ENCODE results near the gene RRN3.
"Not testable (repeated sequence)": the region's sequence is repeated elsewhere in the genome, so short reads cannot be mapped to it uniquely, and the experiment has no call there.

Gene RRN3

DNA sequence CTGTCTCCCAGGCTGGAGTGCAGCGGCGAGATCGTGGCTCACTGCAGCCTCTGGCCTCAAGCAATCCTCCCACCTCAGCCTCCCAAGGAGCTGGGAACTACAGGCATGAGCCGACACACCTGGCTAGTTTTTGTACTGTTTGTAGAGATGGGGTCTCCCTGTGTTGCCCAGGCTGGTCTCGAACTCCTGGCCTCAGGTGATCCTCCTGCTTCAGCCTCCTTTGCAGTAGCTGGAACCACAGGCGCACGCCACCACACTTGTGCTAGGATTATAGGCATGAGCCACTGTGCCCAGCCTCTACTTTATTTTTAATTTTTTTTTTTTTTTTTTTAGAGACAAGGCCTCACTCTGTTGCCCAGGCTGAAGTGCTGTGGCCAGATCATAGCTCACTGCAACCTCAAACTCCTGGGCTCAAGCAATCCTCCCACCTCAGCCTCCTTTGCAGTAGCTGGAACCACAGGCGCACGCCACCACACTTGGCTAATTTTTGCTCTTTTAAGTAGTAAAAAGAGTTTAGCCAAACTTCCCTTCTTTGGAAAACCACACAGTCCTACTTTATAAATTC is 42.6 kb downstream of the RRN3 start:
- DNase-seq (ENCODE audit: low read depth) = no peak
- TF ChIP-seq, protein P1, sequence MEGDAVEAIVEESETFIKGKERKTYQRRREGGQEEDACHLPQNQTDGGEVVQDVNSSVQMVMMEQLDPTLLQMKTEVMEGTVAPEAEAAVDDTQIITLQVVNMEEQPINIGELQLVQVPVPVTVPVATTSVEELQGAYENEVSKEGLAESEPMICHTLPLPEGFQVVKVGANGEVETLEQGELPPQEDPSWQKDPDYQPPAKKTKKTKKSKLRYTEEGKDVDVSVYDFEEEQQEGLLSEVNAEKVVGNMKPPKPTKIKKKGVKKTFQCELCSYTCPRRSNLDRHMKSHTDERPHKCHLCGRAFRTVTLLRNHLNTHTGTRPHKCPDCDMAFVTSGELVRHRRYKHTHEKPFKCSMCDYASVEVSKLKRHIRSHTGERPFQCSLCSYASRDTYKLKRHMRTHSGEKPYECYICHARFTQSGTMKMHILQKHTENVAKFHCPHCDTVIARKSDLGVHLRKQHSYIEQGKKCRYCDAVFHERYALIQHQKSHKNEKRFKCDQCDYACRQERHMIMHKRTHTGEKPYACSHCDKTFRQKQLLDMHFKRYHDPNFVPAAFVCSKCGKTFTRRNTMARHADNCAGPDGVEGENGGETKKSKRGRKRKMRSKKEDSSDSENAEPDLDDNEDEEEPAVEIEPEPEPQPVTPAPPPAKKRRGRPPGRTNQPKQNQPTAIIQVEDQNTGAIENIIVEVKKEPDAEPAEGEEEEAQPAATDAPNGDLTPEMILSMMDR (IDR thresholded peaks at IDR 0.05; ENCODE audit: control insufficient read depth, insufficient read depth, low read depth, low read length, missing control alignments) = no peak
- no peak overlapping the region for H3K4me3 ChIP-seq (ENCODE audit: control insufficient read depth, low read depth, low read length)

DNA sequence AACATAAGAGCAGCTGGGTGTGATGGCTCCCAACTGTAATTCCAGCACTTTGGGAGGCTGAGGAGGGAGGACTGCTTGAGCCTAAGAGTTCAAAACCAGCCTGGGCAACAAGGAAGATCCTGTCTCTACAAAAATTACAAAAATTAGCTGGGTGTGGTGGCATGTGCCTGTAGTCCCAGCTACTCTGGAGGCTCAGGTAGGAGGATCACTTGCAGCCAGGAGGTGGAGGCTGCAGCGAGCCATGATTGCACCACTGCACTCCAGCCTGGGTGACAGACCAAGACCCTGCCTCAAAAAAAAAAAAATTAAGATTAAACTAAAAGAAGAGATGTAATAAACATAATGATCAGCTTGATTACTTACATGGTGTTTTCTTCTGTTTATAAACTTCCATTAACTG is 43.6 kb downstream of the RRN3 start:
- DNase-seq (ENCODE audit: low read depth); H3K4me3 ChIP-seq (ENCODE audit: control insufficient read depth, low read depth, low read length): not testable (repeated sequence)

DNA sequence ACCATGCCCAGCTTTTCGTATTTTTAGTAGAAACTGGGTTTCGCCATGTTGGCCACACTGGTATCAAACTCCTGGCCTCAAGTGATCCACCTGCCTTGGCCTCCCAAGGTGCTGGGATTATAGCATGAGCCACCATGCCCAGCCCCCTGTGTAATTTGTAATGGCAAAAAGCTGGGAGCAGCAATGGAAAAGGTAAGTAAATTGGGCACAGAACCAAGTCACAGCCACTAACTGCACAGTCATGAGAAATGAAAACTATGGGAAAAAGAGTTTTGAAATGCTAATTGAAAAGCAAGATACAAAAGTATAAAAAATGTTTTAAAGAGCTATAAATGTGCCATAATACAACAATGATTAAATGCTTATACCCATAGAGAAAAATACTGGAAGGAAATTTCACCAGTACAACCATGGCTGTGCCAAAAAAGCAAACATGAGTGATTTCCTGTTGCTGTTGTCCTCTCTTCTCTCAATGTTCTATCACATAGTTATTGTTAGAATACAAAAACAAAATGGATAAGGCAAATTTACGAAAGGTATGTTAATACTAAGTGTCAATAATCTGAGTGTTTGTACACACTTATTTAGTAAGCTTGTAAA is 44.4 kb downstream of the RRN3 start:
- TF ChIP-seq, protein P1 (IDR thresholded peaks at IDR 0.05; ENCODE audit: control insufficient read depth, insufficient read depth, low read depth, low read length, missing control alignments) = no peak
- H3K4me3 ChIP-seq (ENCODE audit: control insufficient read depth, low read depth, low read length) = no peak overlapping the region
- no peak for DNase-seq (ENCODE audit: low read depth)

DNA sequence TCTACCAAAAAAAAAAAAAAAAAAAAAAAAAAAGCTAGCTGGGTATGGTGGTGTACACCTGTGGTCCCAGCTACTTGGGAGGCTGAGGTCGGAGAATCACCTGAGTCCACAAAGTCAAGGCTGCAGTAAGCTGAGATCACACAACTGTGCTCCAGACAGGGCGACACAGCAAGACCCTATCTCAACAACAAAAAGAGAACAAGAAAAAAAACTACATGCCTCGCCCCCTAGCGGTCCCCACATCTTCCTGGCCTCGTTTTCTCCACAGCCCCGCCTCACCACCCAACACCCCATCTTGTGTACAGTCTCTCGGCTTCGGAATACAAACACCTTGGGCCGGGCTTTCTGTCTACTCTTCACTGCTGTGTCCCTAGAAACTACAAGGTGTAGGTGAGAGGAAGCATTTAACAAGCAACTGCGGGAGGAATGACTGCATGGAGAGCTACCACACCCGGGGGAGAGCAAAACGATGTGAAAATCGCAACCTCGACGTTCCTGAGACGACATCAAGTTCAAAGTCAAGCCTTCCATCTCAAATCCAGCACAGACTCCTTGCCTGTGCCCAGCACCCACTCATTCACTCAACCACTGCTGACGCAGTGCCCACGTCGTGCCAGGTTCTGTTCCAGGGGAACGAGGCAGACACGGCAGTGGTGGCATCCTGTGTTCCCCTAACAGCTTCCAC is 47.2 kb downstream of the RRN3 start:
- H3K4me3 ChIP-seq (ENCODE audit: control insufficient read depth, low read depth, low read length) = no peak overlapping the region
- TF ChIP-seq, protein P1 (IDR thresholded peaks at IDR 0.05; ENCODE audit: control insufficient read depth, insufficient read depth, low read depth, low read length, missing control alignments) = no peak
- no peak for DNase-seq (ENCODE audit: low read depth)

DNA sequence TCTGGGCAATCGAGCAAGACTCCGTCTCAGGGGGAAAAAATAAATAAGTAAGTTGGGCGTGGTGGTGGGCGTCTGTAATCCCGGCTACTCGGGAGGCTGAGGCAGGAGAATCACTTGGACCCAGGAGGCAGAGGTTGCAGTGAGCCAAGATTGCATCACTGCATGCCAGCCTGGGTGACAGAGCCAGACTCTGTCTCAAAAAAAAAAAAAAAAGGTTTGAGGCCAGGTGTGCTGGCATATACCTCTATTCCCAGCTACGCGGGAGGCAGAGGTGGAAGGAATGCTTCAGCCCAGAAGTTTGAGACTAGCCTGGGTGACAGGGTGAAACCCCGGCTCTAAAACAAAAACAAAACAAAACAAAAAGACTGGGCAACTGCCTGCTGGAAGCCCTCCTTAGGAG is 48.8 kb downstream of the RRN3 start:
- not testable (repeated sequence) for H3K4me3 ChIP-seq (ENCODE audit: control insufficient read depth, low read depth, low read length); DNase-seq (ENCODE audit: low read depth)

DNA sequence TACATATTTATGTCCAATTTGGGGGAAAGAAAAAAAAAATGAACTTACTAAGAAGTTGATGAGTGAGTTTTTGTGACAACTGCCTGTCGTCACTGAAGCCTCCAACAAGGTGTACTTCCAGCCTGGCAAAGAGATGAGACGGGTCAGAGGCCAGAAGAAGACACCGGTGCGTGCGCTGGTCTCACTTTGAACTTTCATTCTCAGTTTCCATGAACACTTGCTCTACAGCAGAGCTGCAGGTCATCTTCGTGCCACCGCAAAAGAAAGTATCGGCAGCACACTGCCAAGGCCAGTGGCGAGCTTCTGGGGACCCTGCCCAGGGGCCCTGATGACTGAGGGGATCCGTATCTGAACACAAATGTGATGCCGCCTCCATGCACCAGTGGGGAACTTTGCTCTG is 49.8 kb downstream of the RRN3 start:
- TF ChIP-seq, protein P1 (IDR thresholded peaks at IDR 0.05; ENCODE audit: control insufficient read depth, insufficient read depth, low read depth, low read length, missing control alignments) = no peak
- no peak overlapping the region for H3K4me3 ChIP-seq (ENCODE audit: control insufficient read depth, low read depth, low read length)
- no peak for DNase-seq (ENCODE audit: low read depth)

DNA sequence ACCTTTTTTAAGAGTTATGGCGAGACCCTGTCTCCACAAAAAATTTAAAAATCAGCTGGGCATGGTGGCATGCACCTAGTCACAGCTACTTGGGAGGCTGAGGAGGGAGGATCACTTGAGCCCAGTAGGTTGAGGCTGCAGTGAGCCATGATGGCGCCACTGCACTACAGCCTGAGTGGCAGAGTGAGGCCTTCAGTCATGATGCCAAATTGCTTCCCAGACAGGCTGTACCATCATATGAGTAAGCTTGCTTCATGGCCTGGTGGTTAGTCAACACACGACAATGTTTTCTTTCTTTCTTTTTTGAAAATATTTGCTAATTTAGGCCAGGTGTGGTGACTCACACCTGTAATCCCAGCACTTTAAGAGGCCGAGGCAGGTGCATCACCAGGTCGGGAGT is 50.7 kb downstream of the RRN3 start:
- DNase-seq (ENCODE audit: low read depth) = no peak
- H3K4me3 ChIP-seq (ENCODE audit: control insufficient read depth, low read depth, low read length) = no peak overlapping the region
- TF ChIP-seq, protein P1 (IDR thresholded peaks at IDR 0.05; ENCODE audit: control insufficient read depth, insufficient read depth, low read depth, low read length, missing control alignments) = no peak
